ENCODE measurements around the gene GANAB. TPM values are rescaled to one million over a fixed set of nuclear protein-coding genes. Genes with fewer than 3 reads are reported as not detected.

GANAB gene
- total and polyA plus RNA-seq, 2 of the 13 experiments (the other 11 are each of a cell fraction or from before 2014, with no cell fraction given) = 99.5 to 234 TPM

GRCh38 chr11:62671608-62672389 lies 25.4 kb upstream of the GANAB start, which contains the start of the genes LBHD1 and UQCC3 (continued):
- TF ChIP-seq DZIP1 (CRISPR knock-in tag; IDR thresholded peaks at IDR 0.05) (no peak), MXD4 (CRISPR knock-in tag; IDR thresholded peaks at IDR 0.05) (peak; percentile 42; the same call in 1 of the 2 replicates), ZNF83 (CRISPR knock-in tag; IDR thresholded peaks at IDR 0.05; ENCODE audit: borderline replicate concordance) (peak; percentile 72; the same call in 1 of the 2 replicates), ZNF724P (CRISPR knock-in tag; IDR thresholded peaks at IDR 0.05; ENCODE audit: borderline replicate concordance) (0 out of 2 replicates have a peak, but pooled peaks have one; percentile 45), THAP11 (CRISPR knock-in tag; IDR thresholded peaks at IDR 0.05) (peak; percentile 83), MTF2 (CRISPR knock-in tag; IDR thresholded peaks at IDR 0.05; ENCODE audit: borderline replicate concordance) (no peak), ZNF160 (CRISPR knock-in tag; IDR thresholded peaks at IDR 0.05) (no peak; the same call in 1 of the 2 replicates), MBD4 (IDR thresholded peaks at IDR 0.05; ENCODE audit: borderline replicate concordance, low read length) (no peak), NCOR1 (IDR thresholded peaks at IDR 0.05; ENCODE audit: borderline replicate concordance, low read length) (no peak), ZNF468 (CRISPR knock-in tag; IDR thresholded peaks at IDR 0.05) (no peak), KLF9 (CRISPR knock-in tag; IDR thresholded peaks at IDR 0.05; ENCODE audit: low read depth) (no peak), GABPA (IDR thresholded peaks at IDR 0.05; ENCODE audit: low read depth, low read length) (peak; percentile 51), GABPA (CRISPR knock-in tag; IDR thresholded peaks at IDR 0.05; ENCODE audit: low read depth) (peak; percentile 88), ZNF589 (CRISPR knock-in tag; conservative IDR thresholded peaks at IDR 0.05) (peak; percentile 73; the same call in 1 of the 2 replicates), ARNT (IDR thresholded peaks at IDR 0.05) (no peak), ZNF788 (CRISPR knock-in tag; IDR thresholded peaks at IDR 0.05; ENCODE audit: borderline replicate concordance) (peak; percentile 19; the same call in 1 of the 2 replicates)
- TF ChIP-seq, protein P1, sequence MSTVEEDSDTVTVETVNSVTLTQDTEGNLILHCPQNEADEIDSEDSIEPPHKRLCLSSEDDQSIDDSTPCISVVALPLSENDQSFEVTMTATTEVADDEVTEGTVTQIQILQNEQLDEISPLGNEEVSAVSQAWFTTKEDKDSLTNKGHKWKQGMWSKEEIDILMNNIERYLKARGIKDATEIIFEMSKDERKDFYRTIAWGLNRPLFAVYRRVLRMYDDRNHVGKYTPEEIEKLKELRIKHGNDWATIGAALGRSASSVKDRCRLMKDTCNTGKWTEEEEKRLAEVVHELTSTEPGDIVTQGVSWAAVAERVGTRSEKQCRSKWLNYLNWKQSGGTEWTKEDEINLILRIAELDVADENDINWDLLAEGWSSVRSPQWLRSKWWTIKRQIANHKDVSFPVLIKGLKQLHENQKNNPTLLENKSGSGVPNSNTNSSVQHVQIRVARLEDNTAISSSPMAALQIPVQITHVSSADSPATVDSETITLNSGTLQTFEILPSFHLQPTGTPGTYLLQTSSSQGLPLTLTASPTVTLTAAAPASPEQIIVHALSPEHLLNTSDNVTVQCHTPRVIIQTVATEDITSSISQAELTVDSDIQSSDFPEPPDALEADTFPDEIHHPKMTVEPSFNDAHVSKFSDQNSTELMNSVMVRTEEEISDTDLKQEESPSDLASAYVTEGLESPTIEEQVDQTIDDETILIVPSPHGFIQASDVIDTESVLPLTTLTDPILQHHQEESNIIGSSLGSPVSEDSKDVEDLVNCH (CRISPR knock-in tag; IDR thresholded peaks at IDR 0.05) = no peak
- TF ChIP-seq, protein P2, sequence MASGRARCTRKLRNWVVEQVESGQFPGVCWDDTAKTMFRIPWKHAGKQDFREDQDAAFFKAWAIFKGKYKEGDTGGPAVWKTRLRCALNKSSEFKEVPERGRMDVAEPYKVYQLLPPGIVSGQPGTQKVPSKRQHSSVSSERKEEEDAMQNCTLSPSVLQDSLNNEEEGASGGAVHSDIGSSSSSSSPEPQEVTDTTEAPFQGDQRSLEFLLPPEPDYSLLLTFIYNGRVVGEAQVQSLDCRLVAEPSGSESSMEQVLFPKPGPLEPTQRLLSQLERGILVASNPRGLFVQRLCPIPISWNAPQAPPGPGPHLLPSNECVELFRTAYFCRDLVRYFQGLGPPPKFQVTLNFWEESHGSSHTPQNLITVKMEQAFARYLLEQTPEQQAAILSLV (CRISPR knock-in tag; IDR thresholded peaks at IDR 0.05; ENCODE audit: borderline replicate concordance) = peak; percentile 71; the same call in 1 of the 2 replicates
- TF ChIP-seq, protein P3, sequence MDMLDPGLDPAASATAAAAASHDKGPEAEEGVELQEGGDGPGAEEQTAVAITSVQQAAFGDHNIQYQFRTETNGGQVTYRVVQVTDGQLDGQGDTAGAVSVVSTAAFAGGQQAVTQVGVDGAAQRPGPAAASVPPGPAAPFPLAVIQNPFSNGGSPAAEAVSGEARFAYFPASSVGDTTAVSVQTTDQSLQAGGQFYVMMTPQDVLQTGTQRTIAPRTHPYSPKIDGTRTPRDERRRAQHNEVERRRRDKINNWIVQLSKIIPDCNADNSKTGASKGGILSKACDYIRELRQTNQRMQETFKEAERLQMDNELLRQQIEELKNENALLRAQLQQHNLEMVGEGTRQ (IDR thresholded peaks at IDR 0.05; ENCODE audit: low read depth, low read length) = no peak
- TF ChIP-seq, protein P3 (CRISPR knock-in tag; IDR thresholded peaks at IDR 0.05; ENCODE audit: borderline replicate concordance) = peak; percentile 22; the same call in 1 of the 2 replicates
